ENCODE data around the gene SLC35B4. TPM values are rescaled to one million over a fixed set of nuclear protein-coding genes. Genes with fewer than 3 reads are reported as not detected.

The SLC35B4 gene
- total RNA-seq, 1 donor: 14.8 TPM

DNA sequence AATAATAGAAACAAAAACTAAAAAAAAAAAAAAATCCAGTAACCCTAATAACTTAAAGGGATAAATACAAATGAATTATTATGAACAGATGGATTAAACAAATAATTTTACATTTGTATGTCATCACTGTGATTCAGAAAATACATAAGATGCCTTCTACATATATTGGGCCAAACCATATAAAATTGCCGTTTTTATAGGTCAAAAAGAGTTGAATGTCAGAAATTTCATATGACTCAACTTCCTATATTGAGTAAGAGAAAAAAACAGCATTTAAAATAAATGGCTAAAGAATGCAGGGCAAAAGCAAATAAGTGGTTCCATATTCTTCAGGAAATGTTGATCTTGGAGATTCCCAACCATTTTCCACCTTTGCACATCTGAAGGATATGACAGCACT lies 9.4 kb downstream of the SLC35B4 start:
- DNase-seq (ENCODE audit: insufficient read length, low spot score, missing footprints): peak; percentile 42
- H3K27ac ChIP-seq (ENCODE audit: low read depth, low read length): no peak overlapping the region
- H3K4me1 ChIP-seq (ENCODE audit: insufficient read depth, low read length): peaks cover 3% of the 10 kb centered on the region
- H3K4me2 ChIP-seq (ENCODE audit: insufficient read depth, low read length): no peak overlapping the region
- no peaks in the 10 kb centered on the region for H4K20me1 ChIP-seq (ENCODE audit: insufficient read depth, low read length)
- no peak overlapping the region for H2AFZ ChIP-seq (ENCODE audit: low read length)
- H3K79me2 ChIP-seq (ENCODE audit: insufficient read depth, low read length): peaks cover 11% of the 10 kb centered on the region
- H3K4me3 ChIP-seq (ENCODE audit: insufficient read depth, low read length): no peak overlapping the region
- H3K27me3 ChIP-seq (ENCODE audit: insufficient read depth, low read length): no peaks in the 10 kb centered on the region
- H3K36me3 ChIP-seq (ENCODE audit: insufficient read depth, low read length): peaks cover 10% of the 10 kb centered on the region
- TF ChIP-seq, protein P1, sequence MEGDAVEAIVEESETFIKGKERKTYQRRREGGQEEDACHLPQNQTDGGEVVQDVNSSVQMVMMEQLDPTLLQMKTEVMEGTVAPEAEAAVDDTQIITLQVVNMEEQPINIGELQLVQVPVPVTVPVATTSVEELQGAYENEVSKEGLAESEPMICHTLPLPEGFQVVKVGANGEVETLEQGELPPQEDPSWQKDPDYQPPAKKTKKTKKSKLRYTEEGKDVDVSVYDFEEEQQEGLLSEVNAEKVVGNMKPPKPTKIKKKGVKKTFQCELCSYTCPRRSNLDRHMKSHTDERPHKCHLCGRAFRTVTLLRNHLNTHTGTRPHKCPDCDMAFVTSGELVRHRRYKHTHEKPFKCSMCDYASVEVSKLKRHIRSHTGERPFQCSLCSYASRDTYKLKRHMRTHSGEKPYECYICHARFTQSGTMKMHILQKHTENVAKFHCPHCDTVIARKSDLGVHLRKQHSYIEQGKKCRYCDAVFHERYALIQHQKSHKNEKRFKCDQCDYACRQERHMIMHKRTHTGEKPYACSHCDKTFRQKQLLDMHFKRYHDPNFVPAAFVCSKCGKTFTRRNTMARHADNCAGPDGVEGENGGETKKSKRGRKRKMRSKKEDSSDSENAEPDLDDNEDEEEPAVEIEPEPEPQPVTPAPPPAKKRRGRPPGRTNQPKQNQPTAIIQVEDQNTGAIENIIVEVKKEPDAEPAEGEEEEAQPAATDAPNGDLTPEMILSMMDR (IDR thresholded peaks at IDR 0.05; ENCODE audit: extremely low read depth, low read depth, low read length): no peak
- H3K9me3 ChIP-seq (ENCODE audit: low read depth, low read length): no peaks in the 10 kb centered on the region

DNA sequence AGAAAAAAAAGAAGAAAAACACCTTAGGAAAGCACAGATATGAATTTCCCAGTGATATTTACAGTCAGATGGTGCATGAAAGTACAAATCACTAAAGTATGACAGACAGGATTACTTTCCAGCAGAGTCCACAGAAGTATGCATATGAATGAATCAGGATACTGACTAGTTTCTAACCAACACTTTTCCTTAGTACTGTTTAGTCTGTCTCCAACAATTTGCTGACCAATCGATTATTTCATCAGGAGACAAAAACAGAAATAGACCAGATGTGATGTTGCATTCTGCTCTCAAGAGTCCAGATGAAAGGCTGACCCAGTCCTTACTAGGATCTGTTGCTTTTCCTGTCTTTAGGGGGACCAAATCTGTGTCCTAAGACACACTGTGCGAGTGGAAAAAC lies 14.6 kb downstream of the SLC35B4 start:
- Histone ChIP-seq H3K27ac (ENCODE audit: low read depth, low read length) (no peak overlapping the region), H3K27me3 (ENCODE audit: insufficient read depth, low read length) (no peaks in the 10 kb centered on the region), H3K36me3 (ENCODE audit: insufficient read depth, low read length) (peaks cover 25% of the 10 kb centered on the region), H3K79me2 (ENCODE audit: insufficient read depth, low read length) (no peaks in the 10 kb centered on the region), H3K4me2 (ENCODE audit: insufficient read depth, low read length) (no peak overlapping the region), H3K4me1 (ENCODE audit: insufficient read depth, low read length) (no peaks in the 10 kb centered on the region), H3K4me3 (ENCODE audit: insufficient read depth, low read length) (no peak overlapping the region), H4K20me1 (ENCODE audit: insufficient read depth, low read length) (no peaks in the 10 kb centered on the region), H3K9me3 (ENCODE audit: low read depth, low read length) (no peaks in the 10 kb centered on the region), H2AFZ (ENCODE audit: low read length) (no peak overlapping the region)
- no peak for DNase-seq (ENCODE audit: insufficient read length, low spot score, missing footprints)
- TF ChIP-seq, protein P1 (IDR thresholded peaks at IDR 0.05; ENCODE audit: extremely low read depth, low read depth, low read length): no peak

GRCh38 chr7:134301592-134301991 lies 15.1 kb downstream of the SLC35B4 start:
- Histone ChIP-seq H3K27me3 (ENCODE audit: insufficient read depth, low read length) (no peaks in the 10 kb centered on the region), H3K36me3 (ENCODE audit: insufficient read depth, low read length) (peaks cover 25% of the 10 kb centered on the region), H3K4me2 (ENCODE audit: insufficient read depth, low read length) (no peak overlapping the region), H3K27ac (ENCODE audit: low read depth, low read length) (no peak overlapping the region), H3K4me1 (ENCODE audit: insufficient read depth, low read length) (no peaks in the 10 kb centered on the region), H3K9me3 (ENCODE audit: low read depth, low read length) (no peaks in the 10 kb centered on the region), H3K79me2 (ENCODE audit: insufficient read depth, low read length) (no peaks in the 10 kb centered on the region), H4K20me1 (ENCODE audit: insufficient read depth, low read length) (no peaks in the 10 kb centered on the region), H2AFZ (ENCODE audit: low read length) (no peak overlapping the region), H3K4me3 (ENCODE audit: insufficient read depth, low read length) (no peak overlapping the region)
- DNase-seq (ENCODE audit: insufficient read length, low spot score, missing footprints): no peak
- TF ChIP-seq, protein P1 (IDR thresholded peaks at IDR 0.05; ENCODE audit: extremely low read depth, low read depth, low read length): no peak

GRCh38 chr7:134300988-134301387 lies 15.7 kb downstream of the SLC35B4 start:
- no peaks in the 10 kb centered on the region for H3K79me2 ChIP-seq (ENCODE audit: insufficient read depth, low read length)
- no peak for DNase-seq (ENCODE audit: insufficient read length, low spot score, missing footprints)

More at GRCh38 chr7:134300988-134301387, 15.7 kb downstream of the SLC35B4 start:
- TF ChIP-seq, protein P1 (IDR thresholded peaks at IDR 0.05; ENCODE audit: extremely low read depth, low read depth, low read length): no peak
- no peaks in the 10 kb centered on the region for H4K20me1 ChIP-seq (ENCODE audit: insufficient read depth, low read length)
- no peak overlapping the region for H3K27ac ChIP-seq (ENCODE audit: low read depth, low read length)
- no peaks in the 10 kb centered on the region for H3K9me3 ChIP-seq (ENCODE audit: low read depth, low read length)
- no peak overlapping the region for H3K4me3 ChIP-seq (ENCODE audit: insufficient read depth, low read length)
- H3K27me3 ChIP-seq (ENCODE audit: insufficient read depth, low read length): no peaks in the 10 kb centered on the region
- no peak overlapping the region for H2AFZ ChIP-seq (ENCODE audit: low read length)
- no peaks in the 10 kb centered on the region for H3K4me1 ChIP-seq (ENCODE audit: insufficient read depth, low read length)
- peaks cover 31% of the 10 kb centered on the region for H3K36me3 ChIP-seq (ENCODE audit: insufficient read depth, low read length)
- H3K4me2 ChIP-seq (ENCODE audit: insufficient read depth, low read length): no peak overlapping the region
